ENCODE results near the gene BEST1. TPM values are rescaled to one million over a fixed set of nuclear protein-coding genes. Genes with fewer than 3 reads are reported as not detected.

BEST1 gene
- polyA plus RNA-seq, 2 of the 4 experiments (the other 2 are of a cell fraction) = 1.2 to 1.9 TPM

DNA sequence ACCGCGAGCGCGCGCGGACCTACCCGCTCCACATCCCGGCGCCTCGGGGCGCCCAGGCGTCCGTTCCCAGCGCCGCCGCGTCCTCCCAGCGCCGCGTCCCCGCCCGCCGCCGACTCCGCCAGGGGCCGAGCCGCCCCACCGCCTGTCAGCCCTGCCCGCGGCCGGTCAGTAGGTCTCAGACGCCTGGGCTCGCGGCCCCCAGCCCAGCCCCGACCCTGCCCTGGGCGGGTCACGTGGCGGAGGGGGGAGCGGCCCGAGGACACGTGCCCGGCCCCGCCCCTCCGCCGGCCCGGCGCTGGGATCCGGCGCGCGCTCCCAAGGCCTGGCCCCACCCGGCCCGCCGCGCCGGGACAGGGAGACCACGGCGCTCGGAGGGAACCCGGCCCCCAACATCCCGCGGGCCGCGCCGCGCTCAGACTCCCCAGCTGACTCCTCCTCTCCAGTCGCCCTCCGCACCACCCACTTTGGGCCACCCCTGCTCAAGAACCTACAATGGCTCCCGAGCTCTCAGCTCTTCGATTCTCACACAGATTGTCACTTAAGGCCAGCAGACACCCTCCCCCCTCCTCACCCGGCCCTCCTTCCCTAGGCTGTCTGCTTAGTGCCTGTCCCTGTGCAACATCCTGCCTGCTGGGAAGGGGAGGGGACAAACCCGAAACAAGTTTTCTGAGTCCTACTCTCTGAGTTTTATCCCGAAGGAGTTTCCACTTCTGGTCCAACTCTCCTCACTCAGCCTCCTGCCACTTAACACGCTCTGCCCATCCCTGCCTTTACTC lies 32.6 kb upstream of the BEST1 start, which contains the start of gene RAB3IL1 (continued):
- TF ChIP-seq FOSB (CRISPR knock-in tag; IDR thresholded peaks at IDR 0.05) (no peak), MYC (IDR thresholded peaks at IDR 0.05; ENCODE audit: borderline replicate concordance, low read length) (0 out of 2 replicates have a peak, but pooled peaks have one; percentile 53), POLR2A (IDR thresholded peaks at IDR 0.05; ENCODE audit: low read length) (no peak), HEYL (CRISPR knock-in tag; IDR thresholded peaks at IDR 0.05) (no peak), RCOR1 (IDR thresholded peaks at IDR 0.05; ENCODE audit: low read depth, low read length) (no peak), MAZ (IDR thresholded peaks at IDR 0.05; ENCODE audit: borderline replicate concordance, low read depth, low read length) (no peak), HOXB5 (CRISPR knock-in tag; IDR thresholded peaks at IDR 0.05) (0 out of 2 replicates have a peak, but pooled peaks have one; percentile 42), CBX2 (IDR thresholded peaks at IDR 0.05; ENCODE audit: borderline replicate concordance, low read depth) (no peak), EP300 (IDR thresholded peaks at IDR 0.05) (no peak)
- TF ChIP-seq, protein P1, sequence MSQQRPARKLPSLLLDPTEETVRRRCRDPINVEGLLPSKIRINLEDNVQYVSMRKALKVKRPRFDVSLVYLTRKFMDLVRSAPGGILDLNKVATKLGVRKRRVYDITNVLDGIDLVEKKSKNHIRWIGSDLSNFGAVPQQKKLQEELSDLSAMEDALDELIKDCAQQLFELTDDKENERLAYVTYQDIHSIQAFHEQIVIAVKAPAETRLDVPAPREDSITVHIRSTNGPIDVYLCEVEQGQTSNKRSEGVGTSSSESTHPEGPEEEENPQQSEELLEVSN (IDR thresholded peaks at IDR 0.05; ENCODE audit: borderline replicate concordance, low read depth) = peak; percentile 40; the same call in 1 of the 2 replicates
- TF ChIP-seq, protein P2, sequence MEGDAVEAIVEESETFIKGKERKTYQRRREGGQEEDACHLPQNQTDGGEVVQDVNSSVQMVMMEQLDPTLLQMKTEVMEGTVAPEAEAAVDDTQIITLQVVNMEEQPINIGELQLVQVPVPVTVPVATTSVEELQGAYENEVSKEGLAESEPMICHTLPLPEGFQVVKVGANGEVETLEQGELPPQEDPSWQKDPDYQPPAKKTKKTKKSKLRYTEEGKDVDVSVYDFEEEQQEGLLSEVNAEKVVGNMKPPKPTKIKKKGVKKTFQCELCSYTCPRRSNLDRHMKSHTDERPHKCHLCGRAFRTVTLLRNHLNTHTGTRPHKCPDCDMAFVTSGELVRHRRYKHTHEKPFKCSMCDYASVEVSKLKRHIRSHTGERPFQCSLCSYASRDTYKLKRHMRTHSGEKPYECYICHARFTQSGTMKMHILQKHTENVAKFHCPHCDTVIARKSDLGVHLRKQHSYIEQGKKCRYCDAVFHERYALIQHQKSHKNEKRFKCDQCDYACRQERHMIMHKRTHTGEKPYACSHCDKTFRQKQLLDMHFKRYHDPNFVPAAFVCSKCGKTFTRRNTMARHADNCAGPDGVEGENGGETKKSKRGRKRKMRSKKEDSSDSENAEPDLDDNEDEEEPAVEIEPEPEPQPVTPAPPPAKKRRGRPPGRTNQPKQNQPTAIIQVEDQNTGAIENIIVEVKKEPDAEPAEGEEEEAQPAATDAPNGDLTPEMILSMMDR (IDR thresholded peaks at IDR 0.05) = no peak

DNA sequence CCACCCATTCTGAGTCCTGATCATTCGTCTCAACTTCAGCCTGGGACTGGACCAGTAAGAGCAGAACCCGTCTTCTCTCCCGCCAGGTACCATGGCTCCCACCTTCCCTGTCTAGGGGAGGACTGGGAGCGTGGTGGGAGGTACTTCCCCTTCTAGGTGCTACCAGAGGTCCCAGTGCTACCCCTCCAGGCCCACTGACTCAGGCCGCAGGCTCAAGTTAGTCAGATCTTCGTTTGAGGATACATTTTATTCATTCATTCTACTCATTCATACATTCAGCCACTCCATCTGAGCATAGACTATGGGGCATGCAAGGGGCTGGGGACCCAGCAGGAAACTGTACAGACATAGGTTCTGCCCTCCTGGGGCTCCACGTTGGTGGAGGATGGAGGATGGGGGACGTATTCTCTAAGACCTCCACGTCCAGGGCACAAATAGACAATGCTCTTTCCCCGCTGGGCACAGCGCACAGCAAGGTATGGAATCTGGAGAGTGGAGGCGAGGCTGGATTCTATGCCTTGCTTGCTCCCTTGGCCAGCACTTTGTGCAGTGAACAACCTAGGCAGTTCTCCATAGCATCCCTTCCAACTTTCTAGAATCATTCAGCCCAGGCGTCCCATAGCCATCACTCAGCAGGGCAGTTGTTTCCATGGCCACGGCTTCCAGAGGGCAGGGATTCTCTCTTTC lies 31.8 kb upstream of the BEST1 start:
- ChIA-PET CTCF (interaction anchor here (0.6 to 11.5 kb wide), 8 partner anchors 19 to 169 kb away, joined by 3 to 198 read pairs (median 8); no protein-coding TSS in a partner anchor), POLR2A (no interaction called here)
- DNase-seq (ENCODE audit: low read depth in 1 of 2, low spot score in 1 of 2) (no peak), FAIRE-seq (no peak), ATAC-seq (no peak)
- Histone ChIP-seq H3K4me2 (peak overlapping the region; percentile 93), H3K4me1 (peaks cover 33% of the 10 kb centered on the region), H3K9me3 (no peaks in the 10 kb centered on the region), H3K27ac (peak overlapping the region; percentile 79 to 94; a peak in 4 of 6 replicates), H3K4me3 (no peak overlapping the region)
- 87% methylated on average over 14 of the region's 14 CpGs for WGBS (ENCODE audit: missing lambda C conversion rate)
- TF ChIP-seq GATA3 (IDR thresholded peaks at IDR 0.05; ENCODE audit: borderline replicate concordance) (no peak), POLR2AphosphoS2 (conservative IDR thresholded peaks at IDR 0.05; ENCODE audit: low read length) (no peak), CHD4 (IDR thresholded peaks at IDR 0.05; ENCODE audit: borderline replicate concordance) (no peak), ZC3H11A (IDR thresholded peaks at IDR 0.05) (no peak), HOXB5 (CRISPR knock-in tag; IDR thresholded peaks at IDR 0.05) (no peak), ESRRA (IDR thresholded peaks at IDR 0.05; ENCODE audit: borderline replicate concordance, low read length) (no peak), CHD2 (IDR thresholded peaks at IDR 0.05; ENCODE audit: low read length, partially characterized antibody) (no peak), TP53 (CRISPR knock-in tag; IDR thresholded peaks at IDR 0.05) (no peak), PHF8 (IDR thresholded peaks at IDR 0.05; ENCODE audit: borderline replicate concordance, low read depth) (no peak), RARB (CRISPR knock-in tag; IDR thresholded peaks at IDR 0.05) (no peak)
- TF ChIP-seq, protein P3, sequence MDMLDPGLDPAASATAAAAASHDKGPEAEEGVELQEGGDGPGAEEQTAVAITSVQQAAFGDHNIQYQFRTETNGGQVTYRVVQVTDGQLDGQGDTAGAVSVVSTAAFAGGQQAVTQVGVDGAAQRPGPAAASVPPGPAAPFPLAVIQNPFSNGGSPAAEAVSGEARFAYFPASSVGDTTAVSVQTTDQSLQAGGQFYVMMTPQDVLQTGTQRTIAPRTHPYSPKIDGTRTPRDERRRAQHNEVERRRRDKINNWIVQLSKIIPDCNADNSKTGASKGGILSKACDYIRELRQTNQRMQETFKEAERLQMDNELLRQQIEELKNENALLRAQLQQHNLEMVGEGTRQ (IDR thresholded peaks at IDR 0.05) = no peak
- TF ChIP-seq, protein P4, sequence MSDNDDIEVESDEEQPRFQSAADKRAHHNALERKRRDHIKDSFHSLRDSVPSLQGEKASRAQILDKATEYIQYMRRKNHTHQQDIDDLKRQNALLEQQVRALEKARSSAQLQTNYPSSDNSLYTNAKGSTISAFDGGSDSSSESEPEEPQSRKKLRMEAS (IDR thresholded peaks at IDR 0.05) = no peak
- TF ChIP-seq, protein P5, sequence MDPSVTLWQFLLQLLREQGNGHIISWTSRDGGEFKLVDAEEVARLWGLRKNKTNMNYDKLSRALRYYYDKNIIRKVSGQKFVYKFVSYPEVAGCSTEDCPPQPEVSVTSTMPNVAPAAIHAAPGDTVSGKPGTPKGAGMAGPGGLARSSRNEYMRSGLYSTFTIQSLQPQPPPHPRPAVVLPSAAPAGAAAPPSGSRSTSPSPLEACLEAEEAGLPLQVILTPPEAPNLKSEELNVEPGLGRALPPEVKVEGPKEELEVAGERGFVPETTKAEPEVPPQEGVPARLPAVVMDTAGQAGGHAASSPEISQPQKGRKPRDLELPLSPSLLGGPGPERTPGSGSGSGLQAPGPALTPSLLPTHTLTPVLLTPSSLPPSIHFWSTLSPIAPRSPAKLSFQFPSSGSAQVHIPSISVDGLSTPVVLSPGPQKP (IDR thresholded peaks at IDR 0.05; ENCODE audit: low read depth, low read length) = no peak
- TF ChIP-seq, protein P6, sequence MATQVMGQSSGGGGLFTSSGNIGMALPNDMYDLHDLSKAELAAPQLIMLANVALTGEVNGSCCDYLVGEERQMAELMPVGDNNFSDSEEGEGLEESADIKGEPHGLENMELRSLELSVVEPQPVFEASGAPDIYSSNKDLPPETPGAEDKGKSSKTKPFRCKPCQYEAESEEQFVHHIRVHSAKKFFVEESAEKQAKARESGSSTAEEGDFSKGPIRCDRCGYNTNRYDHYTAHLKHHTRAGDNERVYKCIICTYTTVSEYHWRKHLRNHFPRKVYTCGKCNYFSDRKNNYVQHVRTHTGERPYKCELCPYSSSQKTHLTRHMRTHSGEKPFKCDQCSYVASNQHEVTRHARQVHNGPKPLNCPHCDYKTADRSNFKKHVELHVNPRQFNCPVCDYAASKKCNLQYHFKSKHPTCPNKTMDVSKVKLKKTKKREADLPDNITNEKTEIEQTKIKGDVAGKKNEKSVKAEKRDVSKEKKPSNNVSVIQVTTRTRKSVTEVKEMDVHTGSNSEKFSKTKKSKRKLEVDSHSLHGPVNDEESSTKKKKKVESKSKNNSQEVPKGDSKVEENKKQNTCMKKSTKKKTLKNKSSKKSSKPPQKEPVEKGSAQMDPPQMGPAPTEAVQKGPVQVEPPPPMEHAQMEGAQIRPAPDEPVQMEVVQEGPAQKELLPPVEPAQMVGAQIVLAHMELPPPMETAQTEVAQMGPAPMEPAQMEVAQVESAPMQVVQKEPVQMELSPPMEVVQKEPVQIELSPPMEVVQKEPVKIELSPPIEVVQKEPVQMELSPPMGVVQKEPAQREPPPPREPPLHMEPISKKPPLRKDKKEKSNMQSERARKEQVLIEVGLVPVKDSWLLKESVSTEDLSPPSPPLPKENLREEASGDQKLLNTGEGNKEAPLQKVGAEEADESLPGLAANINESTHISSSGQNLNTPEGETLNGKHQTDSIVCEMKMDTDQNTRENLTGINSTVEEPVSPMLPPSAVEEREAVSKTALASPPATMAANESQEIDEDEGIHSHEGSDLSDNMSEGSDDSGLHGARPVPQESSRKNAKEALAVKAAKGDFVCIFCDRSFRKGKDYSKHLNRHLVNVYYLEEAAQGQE (IDR thresholded peaks at IDR 0.05) = no peak
- TF ChIP-seq, protein P7, sequence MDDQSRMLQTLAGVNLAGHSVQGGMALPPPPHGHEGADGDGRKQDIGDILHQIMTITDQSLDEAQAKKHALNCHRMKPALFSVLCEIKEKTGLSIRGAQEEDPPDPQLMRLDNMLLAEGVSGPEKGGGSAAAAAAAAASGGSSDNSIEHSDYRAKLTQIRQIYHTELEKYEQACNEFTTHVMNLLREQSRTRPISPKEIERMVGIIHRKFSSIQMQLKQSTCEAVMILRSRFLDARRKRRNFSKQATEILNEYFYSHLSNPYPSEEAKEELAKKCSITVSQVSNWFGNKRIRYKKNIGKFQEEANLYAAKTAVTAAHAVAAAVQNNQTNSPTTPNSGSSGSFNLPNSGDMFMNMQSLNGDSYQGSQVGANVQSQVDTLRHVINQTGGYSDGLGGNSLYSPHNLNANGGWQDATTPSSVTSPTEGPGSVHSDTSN (IDR thresholded peaks at IDR 0.05) = no peak
- TF ChIP-seq, protein P8, sequence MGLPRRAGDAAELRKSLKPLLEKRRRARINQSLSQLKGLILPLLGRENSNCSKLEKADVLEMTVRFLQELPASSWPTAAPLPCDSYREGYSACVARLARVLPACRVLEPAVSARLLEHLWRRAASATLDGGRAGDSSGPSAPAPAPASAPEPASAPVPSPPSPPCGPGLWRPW (IDR thresholded peaks at IDR 0.05) = no peak

Measured in A549 (cell line).